HG03066 (cell line): ENCODE measurements around the gene CHRNB4.
"Not testable (repeated sequence)": the region's sequence is repeated elsewhere in the genome, so short reads cannot be mapped to it uniquely, and the experiment has no call there.

Experiments
- ATAC-seq: cut with Tn5 transposase; IDR thresholded peaks from one replicate; pipeline ENCODE4 v1.9.1; 2021; ENCODE audit warnings: low read depth; ENCODE audit not compliant: unreplicated experiment

Gene CHRNB4, protein sequence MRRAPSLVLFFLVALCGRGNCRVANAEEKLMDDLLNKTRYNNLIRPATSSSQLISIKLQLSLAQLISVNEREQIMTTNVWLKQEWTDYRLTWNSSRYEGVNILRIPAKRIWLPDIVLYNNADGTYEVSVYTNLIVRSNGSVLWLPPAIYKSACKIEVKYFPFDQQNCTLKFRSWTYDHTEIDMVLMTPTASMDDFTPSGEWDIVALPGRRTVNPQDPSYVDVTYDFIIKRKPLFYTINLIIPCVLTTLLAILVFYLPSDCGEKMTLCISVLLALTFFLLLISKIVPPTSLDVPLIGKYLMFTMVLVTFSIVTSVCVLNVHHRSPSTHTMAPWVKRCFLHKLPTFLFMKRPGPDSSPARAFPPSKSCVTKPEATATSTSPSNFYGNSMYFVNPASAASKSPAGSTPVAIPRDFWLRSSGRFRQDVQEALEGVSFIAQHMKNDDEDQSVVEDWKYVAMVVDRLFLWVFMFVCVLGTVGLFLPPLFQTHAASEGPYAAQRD

DNA sequence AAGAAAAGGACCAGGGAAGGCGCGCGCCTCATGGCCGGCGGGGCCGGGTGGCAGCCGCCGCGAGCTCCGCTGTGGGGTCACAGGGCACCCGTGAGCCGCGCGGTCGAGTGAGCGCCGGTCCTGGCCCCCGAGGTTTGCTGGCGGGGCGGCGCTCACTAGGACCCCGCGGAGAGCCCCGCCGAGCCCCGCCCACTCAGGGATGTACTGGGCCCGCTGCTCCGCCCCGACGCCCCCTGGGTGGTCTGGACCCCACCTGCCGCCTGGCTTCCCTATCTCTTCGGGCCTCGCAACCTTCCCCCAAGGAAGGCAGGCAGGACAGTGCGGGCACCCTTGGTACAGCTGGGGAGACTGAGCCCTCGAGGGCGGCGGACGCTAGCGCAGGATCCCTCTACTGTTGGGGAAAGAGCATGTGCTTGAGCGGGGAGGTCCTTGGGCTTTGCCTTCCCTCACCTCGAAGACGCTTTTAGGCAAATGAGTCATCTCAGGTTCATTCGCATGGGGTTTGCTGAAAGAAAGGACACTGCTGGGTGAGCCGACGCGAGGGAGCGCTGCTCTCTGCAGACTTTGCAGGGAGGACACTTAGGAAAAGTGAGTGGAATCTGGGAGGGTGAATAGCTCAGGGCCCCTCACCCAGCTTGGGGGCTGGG lies at the start of gene CHRNB4:
TSS of gene CHRNB4 (minus strand) at position 109 of the 647 bp plus-strand sequence. CDS start at position 32, 77 bp downstream.
- ATAC-seq = no peak

DNA sequence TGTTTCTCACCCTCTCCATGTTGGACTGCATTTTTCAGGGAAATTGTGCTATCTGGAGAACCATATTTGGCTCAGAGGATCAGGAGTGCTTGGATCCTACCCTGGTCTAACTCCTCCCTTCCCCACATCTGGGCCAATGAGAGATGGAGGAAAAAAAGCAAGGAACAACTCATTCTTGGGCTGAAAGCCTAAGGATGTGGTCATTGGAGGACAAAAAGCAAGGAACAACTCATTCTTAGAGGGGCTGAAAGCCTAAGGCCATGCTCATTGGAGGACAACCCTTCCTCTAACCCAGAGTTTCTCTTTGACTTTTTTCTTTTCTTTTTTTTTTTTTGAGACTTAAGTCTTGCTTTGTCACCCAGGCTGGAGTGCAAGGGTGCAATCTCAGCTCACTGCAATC lies 48.6 kb upstream of the CHRNB4 start:
- ATAC-seq = no peak

DNA sequence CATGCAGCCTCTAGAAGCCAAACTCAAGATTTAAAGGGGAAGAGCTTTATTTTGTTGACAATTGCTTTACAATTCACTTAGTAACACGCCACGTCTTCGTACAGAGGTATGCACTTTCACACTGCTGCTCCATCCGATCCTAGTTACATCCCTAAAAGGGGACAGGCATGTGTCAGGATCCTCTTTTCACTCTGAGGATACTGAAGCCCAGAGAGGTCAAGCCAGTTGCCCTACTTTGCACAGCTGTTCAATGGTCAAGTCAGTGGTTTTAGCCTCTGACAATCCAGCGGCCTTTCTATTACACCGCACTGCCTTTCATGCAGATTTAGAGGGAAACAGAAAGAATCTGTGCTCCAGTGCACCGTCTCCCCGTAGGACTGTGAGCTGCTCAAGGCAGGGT lies 44.9 kb upstream of the CHRNB4 start:
- ATAC-seq = no peak

DNA sequence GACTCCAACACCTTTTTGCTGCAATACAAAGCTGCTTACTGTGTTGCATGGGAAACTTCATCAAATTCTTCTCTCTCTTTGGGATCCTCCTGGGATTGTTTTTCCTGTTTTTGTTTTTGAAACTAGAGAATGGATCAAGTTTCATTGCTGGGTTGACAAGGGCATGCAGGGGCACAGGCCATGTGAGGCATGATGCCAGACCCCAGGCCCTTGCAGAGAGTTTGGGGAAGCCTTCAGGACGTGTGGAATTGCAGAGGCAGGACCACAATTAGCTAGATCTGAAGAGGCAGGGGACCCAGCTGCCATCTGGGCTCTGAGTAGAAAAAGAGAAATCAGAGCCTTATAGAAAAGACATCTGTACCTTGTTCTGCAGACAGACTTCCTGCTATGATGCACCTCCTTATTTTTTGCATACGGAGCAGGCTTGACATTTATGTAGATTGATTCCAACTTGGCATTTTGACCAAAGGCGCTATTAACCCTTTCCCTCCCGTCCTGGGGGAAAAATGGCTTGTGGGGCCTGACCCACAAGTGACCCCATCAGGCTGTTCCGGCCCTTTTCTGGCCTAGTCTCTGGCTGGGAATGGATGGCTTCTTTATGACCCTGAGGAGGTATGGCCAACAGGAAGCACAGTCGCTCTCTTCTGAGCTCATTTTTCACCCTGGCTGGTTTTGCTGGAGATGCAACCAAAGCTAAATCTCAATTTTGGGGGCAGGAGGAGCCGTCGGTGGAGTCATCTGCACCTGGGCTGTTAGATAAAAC lies 44.3 kb upstream of the CHRNB4 start:
- no peak for ATAC-seq

DNA sequence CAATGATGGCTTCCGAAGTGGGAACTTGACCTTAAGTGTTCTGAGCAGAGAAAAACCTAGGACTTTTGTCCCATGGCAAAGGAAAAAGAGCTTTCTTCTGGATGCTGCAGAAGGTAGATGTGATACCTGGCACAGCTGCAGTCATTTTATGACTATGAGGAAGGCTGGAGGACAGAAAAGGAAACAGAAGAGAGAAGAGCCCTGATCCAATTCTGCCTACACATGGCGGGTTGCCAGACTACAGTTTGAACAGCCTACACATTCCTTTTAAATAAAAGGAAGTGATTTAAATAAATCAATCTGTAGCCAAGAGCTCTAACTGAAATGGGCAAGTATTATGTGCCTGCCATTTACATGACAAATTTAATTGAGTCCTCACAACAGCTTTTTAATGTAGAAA lies 43.6 kb upstream of the CHRNB4 start:
- ATAC-seq = no peak

DNA sequence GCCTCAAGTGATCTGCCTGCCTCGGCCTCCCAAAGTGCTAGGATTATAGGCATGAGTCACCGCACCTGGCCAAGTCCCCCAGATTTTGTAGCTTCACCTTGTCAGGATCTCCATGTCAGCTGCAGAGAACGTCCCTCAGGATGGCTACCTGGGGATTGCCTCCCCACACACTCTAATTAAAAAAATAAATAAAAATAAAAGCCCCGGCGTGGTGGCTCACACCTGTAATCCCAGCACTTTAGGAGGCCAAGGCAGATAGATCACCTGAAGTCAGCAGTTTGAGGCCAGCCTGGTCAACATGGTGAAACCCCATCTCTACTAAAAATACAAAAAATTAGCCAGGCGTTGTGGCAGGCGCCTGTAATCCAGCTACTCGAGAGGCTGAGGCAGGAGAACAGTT lies 42.6 kb upstream of the CHRNB4 start:
- ATAC-seq = not testable (repeated sequence)

DNA sequence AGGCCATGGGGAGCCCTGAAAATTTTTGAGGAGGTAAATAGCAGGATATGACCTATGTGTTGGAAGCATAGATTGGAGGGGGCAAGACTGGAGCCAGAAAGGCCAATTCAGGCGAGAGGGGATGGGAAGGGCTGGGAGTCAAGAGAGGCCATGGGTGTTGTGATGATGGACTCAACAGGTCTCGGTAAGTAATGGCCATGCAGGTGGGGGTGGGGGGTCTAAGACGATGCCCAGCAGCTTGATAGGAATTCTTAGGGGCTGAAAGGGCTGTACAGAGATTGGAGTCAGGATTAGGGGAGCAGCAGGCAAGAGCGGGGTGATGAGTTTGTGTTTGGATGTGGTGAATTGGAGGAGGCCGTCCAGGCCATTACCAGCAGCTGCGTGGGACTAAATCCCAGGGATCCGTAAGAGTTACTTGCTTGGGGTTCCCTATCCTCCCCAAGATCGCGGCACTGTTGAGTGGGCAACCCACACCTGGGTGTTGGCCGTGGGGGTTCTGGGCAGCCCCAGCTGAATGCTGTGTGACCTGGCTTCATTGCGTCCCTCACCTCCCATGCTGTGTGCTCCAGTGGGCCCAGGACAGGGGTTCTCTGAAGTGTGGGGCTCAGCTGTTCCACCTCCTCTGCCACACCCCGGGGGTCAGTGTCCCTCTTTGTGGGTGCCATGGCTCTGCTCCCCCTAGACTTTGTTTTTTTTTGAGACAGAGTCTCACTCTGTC lies 41.8 kb upstream of the CHRNB4 start:
- ATAC-seq = no peak

DNA sequence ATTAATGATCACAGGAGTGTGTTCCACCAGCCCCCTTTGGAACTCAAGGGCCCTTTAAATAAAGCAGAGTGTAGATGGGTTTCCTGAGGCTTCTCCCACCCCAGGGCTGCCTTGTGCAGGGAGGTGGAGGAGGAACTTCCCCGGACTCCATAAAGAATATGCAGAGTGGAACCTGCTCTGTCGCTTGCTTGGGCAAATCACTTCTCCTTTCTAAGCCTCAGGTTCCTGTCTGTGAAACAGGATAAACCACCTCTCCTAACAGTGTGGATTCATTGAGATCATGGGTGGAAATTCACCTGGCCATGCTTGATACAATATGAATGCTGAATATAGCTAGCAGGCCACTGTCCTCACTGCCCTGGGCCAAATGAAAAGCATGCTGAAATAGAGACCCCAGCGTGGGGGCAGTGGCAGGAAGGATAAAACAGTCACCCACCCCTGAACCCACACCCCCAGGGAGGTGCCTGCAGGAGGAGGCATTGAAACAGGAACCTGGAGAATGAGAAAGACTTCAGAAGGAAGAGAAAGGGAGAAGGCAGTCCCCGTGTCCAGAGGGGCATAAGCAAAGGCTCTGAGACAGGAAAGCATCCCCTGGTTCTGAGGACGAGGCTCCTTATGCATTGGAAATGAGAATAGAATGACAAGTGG lies 41.1 kb upstream of the CHRNB4 start:
- no peak for ATAC-seq

DNA sequence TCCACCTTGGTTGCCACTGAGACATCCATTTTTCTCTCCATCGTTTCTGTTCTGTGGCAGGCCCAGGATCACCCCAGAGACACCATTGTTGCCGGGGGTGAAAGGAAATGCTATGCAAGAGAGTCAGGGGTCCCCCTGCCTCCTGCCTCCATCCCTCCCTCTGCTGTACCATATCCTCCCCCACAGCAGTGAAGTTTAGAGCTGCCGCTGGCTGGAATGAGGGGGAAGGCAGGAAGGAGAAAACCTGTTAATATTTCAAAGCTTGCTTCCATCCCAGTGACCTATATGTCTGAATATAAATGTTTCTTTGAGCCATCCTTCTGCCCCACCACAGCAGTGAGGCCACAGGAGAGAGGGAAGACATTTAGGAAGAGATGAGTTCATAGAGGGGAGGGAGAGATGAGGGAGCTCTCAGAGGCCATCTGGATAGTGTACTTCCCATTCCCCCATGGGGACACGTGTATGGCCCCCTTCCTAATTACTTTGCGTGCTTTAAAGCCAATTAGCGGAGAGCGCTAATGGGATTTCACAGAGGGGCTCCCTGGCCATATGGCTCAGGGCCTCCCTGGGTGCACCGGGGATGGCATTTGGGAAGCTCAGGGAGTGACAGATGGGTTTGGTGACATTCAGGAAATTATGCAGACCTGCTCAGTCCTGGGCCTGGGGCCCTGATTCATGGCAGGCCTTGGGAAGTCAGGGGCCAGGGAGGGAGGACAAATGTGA lies 40.4 kb upstream of the CHRNB4 start:
- ATAC-seq = no peak

DNA sequence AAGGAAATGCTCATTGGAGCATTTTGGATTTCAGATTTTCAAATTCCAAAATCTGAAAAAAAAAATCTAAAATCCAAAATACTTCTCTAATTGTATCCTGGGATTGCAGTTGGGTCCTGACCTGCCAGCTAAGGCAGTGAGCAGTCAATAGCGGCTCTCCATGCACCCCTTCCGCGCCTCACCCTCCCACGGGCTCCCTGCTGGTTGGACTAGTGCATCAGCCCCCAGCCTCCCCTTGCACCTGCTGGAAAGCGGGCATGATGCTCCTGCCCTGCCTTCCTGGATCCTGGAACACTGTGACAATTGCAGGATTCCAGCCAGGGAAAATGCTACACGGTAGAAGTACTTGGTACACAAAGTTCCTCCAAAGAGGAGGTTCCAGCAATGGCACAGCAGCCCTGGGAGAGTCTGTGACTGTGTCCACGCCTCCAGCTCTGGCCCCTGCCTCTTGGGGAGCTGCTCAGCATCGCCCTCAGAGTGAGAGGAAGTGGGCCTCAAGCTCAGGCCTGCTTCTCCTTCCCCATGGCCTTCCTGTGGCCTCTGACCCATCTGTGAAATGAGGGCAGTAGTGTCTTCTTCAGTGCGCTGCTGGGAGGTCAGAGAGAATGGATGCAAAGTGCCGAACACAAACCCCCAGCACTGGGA lies 39.5 kb upstream of the CHRNB4 start:
- ATAC-seq = no peak

DNA sequence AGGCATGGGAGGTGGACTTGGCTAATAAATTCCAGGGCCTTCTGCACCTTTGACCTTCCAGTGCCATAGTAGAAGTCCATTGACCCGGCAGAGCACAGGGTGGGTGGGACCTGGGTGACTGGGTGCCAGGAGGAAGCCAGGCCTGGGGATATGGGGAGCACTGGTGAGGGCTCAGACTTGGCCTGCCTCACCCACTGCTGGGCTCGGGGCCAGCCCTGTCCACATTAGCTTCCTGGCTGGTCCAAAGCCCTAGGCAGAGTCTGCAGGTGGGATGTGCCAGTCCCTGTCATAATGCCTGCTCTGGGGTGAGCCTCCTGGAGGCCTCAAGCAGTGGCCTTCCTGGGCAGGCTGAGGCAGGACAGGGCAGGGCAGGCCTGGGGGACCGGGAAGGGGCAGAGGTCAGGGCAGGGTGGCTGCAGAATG lies 38.1 kb upstream of the CHRNB4 start:
- ATAC-seq = no peak

DNA sequence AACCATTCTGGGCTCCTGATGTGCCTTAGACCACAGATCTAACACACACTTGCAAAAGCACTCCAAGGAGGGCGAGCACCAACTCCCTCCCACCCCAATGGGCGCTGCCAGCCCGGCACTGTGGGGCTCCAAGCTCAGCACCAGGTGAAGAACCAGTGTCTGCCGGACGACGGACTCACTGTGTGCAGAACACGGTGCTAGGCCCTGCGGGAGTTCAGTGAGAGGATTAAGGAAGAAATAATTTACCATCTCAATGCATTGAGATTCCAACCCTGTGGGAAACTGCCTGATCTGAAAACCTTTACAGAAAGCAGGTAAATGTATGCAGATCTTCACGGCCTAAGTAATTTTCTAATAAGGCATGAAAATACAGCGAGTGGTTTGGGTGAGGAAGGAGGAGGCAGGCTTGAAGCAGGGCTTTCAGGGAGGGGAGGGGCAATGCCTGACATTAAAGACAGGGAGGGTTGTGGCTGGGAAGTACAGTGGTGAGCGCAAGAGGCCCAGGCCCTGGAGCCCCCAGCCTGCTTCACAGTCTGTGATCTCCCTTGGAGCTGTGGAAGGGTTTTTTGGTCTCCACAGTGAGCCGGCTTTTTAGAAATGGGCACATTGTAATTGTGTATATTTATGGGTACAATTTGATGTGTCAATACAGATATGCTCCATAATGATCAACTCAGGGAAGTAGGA lies 35.6 kb upstream of the CHRNB4 start:
- no peak for ATAC-seq

DNA sequence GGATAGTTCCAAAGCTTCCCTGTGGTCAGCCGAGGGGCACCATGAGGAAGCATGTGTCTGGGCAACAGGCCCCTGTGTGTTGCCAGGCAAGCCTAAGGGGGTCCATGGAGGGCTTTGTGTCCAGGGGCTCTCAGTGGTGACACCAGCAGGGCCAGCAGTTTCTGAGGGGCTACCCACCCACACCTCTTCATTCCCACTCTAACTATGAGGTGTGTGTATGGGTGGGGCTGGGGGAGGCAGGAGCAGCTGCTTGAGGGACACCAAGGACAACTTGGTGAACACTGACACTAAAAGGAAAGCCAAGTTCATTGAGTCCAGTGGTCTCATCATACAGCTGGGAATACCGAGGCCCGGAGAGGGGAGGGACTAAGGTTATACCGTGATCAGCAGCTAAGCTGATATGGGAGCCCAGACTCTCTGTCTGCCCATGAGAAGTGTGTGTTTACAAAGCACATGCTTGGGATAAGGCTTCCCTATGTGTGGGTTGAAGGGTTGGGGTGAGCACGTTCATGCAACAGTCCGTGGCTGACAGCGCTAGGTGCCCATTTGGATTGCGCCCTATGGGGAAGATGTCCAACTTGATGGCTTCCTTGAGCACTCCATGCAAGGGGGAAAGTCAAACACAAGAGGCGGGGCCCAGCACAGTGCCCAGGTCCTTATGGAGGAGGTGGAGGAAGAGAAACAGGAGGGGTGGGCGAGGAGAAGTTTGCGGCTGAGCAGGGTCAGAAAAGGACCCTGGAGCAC lies 34.8 kb upstream of the CHRNB4 start:
- ATAC-seq = no peak

DNA sequence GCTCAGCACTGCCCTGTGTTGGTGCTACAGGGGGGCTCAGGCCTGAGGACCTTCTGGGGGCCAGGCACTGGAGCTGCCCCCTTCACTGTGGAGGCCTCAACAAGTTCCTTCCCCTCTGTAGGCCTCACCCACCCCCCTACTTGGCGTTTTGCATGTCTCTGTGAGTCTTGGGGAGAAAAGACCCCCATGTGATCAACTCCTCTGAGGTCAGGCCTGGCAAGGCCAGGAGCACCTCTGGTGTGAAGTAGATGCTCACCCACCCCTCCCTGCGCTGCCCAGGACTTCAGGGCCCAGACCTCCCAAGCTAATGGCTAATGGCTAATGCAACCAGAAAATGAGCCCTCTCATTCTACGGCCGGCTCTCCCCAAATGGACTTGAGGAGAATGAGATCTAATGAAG lies 34.2 kb upstream of the CHRNB4 start:
- no peak for ATAC-seq

DNA sequence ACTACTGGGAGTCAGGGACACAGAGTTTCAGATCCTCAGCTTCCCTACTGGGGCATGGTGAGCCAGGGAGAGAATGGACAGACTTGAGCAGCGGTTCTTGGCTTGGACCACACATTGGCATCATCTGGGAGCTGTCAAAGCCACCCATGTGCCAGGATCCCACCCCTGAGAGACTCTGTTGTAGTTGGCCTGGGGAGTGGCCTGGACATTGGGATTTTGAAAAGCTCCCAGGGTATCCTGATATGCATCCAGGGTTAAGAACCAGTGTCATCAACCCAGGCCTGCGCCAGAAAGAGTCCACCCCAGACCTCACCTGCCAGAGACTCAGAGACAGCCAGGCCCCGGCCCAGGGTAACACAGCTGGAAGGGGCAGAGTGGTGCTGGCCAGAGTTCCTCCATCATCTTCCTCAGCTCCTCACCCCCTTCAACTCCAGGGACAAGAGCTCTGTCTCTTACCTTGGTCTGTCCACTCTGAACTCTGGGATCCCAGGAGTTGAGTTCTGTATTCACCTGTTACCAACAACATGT lies 33.0 kb upstream of the CHRNB4 start:
- ATAC-seq = no peak

DNA sequence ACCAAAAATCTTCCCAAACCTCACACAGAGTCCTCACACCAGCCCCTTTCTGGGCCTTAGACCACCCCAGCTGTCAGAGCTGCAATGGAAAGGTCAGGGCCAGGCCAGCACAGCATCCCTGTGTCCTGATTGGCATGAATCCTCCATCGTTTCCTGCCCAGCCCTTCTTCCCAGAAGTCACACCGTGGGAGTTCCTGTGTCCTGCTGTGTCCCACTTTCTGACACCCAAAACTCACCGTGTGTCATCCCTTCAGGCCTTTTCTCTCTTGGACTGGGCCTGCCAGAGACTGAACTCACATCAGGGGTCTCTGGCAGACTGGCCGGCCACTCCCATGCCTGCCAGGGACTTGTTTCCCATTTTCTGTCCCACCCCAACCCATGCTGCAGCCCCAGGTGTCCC lies 32.5 kb upstream of the CHRNB4 start:
- no peak for ATAC-seq

DNA sequence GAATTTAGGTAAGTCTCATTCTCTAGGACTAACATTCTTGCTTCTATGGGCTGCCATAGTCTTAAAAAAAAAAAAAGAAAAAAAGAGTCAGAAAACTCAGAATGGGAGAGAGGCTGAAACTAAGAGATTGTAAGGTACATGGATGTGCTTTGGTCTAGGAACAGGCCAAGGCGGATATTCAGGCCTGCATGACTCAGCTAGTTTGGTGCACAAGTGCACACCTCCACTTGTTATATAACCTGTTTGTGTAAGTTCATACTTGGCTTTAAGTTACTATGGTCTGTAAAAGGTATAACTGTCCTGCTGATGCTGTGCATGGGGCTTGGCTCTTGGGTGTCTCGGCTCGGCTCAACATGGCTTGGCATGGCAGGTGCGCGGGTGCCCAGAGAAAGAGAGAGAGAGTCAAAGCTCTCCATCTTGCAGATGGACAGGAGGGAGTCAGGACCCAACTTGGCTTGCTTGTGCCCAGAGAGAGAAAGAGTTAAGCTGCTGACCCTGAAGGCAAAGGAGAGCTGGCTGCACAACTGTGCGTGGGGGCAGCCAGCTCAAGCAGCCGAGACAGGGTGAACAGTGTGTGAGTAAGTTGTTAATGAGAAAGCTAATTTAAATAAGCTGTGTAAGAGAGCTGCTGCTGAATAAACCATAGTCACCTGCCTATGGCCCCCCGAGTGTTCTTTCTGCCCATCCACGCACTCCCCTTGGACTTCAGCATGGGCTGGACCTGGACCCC lies 31.4 kb upstream of the CHRNB4 start:
- no peak for ATAC-seq
